Lower leg skin (tissue), 3 donors: ENCODE measurements around the gene MIPOL1.

ENCODE experiments used
- POLR2A ChIP-seq, 2 donors: fragments of 450-650 bp; IDR thresholded peaks; one replicate each; pipeline ENCODE4 v1.6.1; 2016 to 2017; ENCODE audit warnings: antibody characterized with exemption in 2 of 2, mild to moderate bottlenecking in 1 of 2, moderate library complexity in 1 of 2
- TF ChIP-seq, protein P1 (sequence below), 3 donors: fragments of 450-650 bp; IDR thresholded peaks; one replicate each; pipeline ENCODE4 v1.5.1; 2016; ENCODE audit warnings: antibody characterized with exemption in 3 of 3, mild to moderate bottlenecking in 3 of 3, moderate library complexity in 2 of 3

DNA sequence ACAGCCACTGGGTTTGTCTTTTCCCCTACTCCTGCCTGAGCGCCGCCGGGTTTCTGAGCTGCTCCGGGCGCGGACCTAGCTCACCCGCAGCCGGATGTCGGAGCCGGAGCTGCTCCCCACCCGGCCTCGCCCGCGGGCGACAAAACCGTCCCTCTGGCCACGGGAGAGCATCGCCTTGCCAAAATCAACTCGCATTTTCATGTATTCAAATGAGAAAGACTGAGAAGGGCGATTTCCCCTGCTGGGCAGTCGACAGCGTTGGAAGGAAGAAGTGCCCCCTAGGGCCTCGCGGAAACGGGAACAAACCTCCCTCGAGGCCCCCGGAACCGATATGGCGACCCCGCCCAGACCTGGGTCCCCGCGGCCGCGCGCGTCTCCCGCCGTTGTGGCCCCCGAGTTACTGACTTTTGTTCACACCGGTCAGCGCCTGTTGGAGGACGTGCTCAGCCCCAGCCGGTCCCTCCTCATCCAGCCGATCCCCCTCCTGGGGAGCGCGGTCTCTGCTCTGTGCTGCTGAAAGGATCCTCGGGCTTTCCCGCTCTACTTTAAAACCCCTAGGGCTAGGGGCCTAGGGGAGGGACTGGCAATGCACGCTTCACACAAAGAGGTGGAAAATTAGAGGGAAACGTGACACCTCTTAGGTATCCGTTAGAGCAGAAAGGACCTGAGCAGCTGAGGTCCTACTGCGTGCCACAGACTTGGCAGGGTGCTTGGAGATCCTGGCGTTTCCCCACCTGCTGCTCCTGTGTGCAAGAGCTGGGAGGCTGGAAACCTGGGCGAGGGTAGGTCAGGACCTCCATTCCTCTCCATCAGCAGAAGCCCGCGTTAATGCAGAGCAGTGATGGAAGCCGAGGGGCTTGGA is 402.0 kb downstream of the MIPOL1 start:
- TF ChIP-seq, protein P1, sequence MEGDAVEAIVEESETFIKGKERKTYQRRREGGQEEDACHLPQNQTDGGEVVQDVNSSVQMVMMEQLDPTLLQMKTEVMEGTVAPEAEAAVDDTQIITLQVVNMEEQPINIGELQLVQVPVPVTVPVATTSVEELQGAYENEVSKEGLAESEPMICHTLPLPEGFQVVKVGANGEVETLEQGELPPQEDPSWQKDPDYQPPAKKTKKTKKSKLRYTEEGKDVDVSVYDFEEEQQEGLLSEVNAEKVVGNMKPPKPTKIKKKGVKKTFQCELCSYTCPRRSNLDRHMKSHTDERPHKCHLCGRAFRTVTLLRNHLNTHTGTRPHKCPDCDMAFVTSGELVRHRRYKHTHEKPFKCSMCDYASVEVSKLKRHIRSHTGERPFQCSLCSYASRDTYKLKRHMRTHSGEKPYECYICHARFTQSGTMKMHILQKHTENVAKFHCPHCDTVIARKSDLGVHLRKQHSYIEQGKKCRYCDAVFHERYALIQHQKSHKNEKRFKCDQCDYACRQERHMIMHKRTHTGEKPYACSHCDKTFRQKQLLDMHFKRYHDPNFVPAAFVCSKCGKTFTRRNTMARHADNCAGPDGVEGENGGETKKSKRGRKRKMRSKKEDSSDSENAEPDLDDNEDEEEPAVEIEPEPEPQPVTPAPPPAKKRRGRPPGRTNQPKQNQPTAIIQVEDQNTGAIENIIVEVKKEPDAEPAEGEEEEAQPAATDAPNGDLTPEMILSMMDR (IDR thresholded peaks at IDR 0.05) = no peak
- TF ChIP-seq POLR2A (IDR thresholded peaks at IDR 0.05) = no peak
